HL-60 (cell line): Measurements from ENCODE around the gene FMNL2.
A peak's percentile ranks its signal among the peaks of the same experiment; 100 is the strongest.

Experiments used
- DNase-seq, 2 experiments: peaks; one replicate each; pipeline ENCODE4 v3.0.0-alpha.2; 2010 to 2020; ENCODE audit warnings: low read depth in 1 of 2, low spot score in 1 of 2
- H3K27ac ChIP-seq: fragments of 250-450 bp; sonication (Bioruptor Pico); replicated peaks from 2 replicates; pipeline ENCODE4 v1.5.1; 2020; ENCODE audit warnings: mild to moderate bottlenecking, moderate library complexity
- H3K27me3 ChIP-seq: fragments of 250-450 bp; sonication (Bioruptor Pico); 2 replicates; pipeline ENCODE4 v1.5.1; 2021; ENCODE audit warnings: mild to moderate bottlenecking, moderate library complexity; ENCODE audit not compliant: insufficient read depth, poor library complexity, severe bottlenecking
- H3K4me3 ChIP-seq: replicated peaks from 2 replicates; pipeline ENCODE4 v1.5.1; 2011; ENCODE audit warnings: mild to moderate bottlenecking, control low read depth, low read length; ENCODE audit not compliant: insufficient read depth
- CTCF ChIP-seq: IDR thresholded peaks from one replicate; pipeline ENCODE4 v1.5.1; 2011; ENCODE audit warnings: low read length, control low read depth, inconsistent platforms; ENCODE audit not compliant: insufficient read depth
- GABPA ChIP-seq: IDR thresholded peaks from 2 replicates; pipeline ENCODE4 v1.6.1; 2012; ENCODE audit warnings: low read depth
- POLR2AphosphoS5 ChIP-seq: IDR thresholded peaks from 2 replicates; pipeline ENCODE4 v1.6.1; 2012; ENCODE audit warnings: low read depth
- REST ChIP-seq: IDR thresholded peaks from 2 replicates; pipeline ENCODE4 v1.6.1; 2012; ENCODE audit warnings: low read depth; ENCODE audit not compliant: insufficient replicate concordance
- SPI1 ChIP-seq: IDR thresholded peaks from 2 replicates; pipeline ENCODE4 v1.6.1; 2012; ENCODE audit warnings: low read depth, mild to moderate bottlenecking, borderline replicate concordance

The FMNL2 gene

GRCh38 chr2:152335726-152336118 is 748 bp downstream of the FMNL2 start:
- Histone ChIP-seq H3K4me3 (peak overlapping the region; percentile 97), H3K27me3 (peaks cover 18% of the 10 kb centered on the region), H3K27ac (no peak overlapping the region)
- TF ChIP-seq GABPA (no peak), SPI1 (no peak), POLR2AphosphoS5 (no peak), REST (no peak), CTCF (no peak)
- no peak for DNase-seq

GRCh38 chr2:152336119-152336853 is 1.3 kb downstream of the FMNL2 start:
- Histone ChIP-seq H3K27me3 (peaks cover 18% of the 10 kb centered on the region), H3K4me3 (peak overlapping the region; percentile 97), H3K27ac (no peak overlapping the region)
- no peak for DNase-seq
- TF ChIP-seq REST, result no peak
- no peak for TF ChIP-seq POLR2AphosphoS5
- TF ChIP-seq CTCF, result no peak
- no peak for TF ChIP-seq SPI1
- TF ChIP-seq GABPA, result no peak

- H3K27me3 ChIP-seq, result peaks cover 18% of the 10 kb centered on the region
- no peak for DNase-seq
- H3K27ac ChIP-seq, result no peak overlapping the region
- TF ChIP-seq REST (no peak), GABPA (no peak), CTCF (no peak), SPI1 (no peak)
- H3K4me3 ChIP-seq, result no peak overlapping the region
Measured at GRCh38 chr2:152336854-152337510, 2.0 kb downstream of the FMNL2 start.
